RPMI7951 (cell line): Measurements from ENCODE around the gene APLP1. TPM values are rescaled to one million over a fixed set of nuclear protein-coding genes. Genes with fewer than 3 reads are reported as not detected.
"Not testable (repeated sequence)": the region's sequence is repeated elsewhere in the genome, so short reads cannot be mapped to it uniquely, and the experiment has no call there.

Source experiments
- DNase-seq: peaks from one replicate; pipeline ENCODE4 v3.0.0-alpha.2; 2012; ENCODE audit warnings: low read depth
- total RNA-seq: library from RNA; depleted of rRNA; stranded (reverse); fragments of >200 nt; shearing (Covaris generic); gene quantifications from 2 replicates; pipeline ENCODE4 v1.2.3, GENCODE V29; 2014

APLP1 gene
- total RNA-seq, 1 experiment from 2014 or later: 15.3 TPM

GRCh38 chr19:35882114-35882832 is 13.9 kb downstream of the APLP1 start:
- peak; percentile 77 for DNase-seq

- no peak for DNase-seq
Measured at GRCh38 chr19:35883882-35884281, 15.5 kb downstream of the APLP1 start.

- DNase-seq: no peak
Measured at GRCh38 chr19:35885225-35885738, 16.9 kb downstream of the APLP1 start.

GRCh38 chr19:35885904-35886303 is 17.5 kb downstream of the APLP1 start:
- no peak for DNase-seq

- no peak for DNase-seq
Measured at GRCh38 chr19:35887197-35887596, 18.8 kb downstream of the APLP1 start.

GRCh38 chr19:35888398-35888797 is 20.0 kb downstream of the APLP1 start:
- no peak for DNase-seq

- no peak for DNase-seq
Measured at GRCh38 chr19:35889370-35890112, 21.2 kb downstream of the APLP1 start.

- DNase-seq: no peak
Measured at GRCh38 chr19:35890113-35890650, 21.8 kb downstream of the APLP1 start.

GRCh38 chr19:35891819-35892218 is 23.4 kb downstream of the APLP1 start:
- DNase-seq: not testable (repeated sequence)

- DNase-seq: no peak
Measured at GRCh38 chr19:35894342-35894741, 26.0 kb downstream of the APLP1 start.

GRCh38 chr19:35895911-35896642 is 27.7 kb downstream of the APLP1 start:
- no peak for DNase-seq

GRCh38 chr19:35896643-35897040 is 28.3 kb downstream of the APLP1 start:
- DNase-seq: no peak

GRCh38 chr19:35897706-35898451 is 29.5 kb downstream of the APLP1 start:
- DNase-seq: no peak

- DNase-seq: no peak
Measured at GRCh38 chr19:35898499-35898809, 30.1 kb downstream of the APLP1 start.

GRCh38 chr19:35899547-35900214 is 31.3 kb downstream of the APLP1 start:
- DNase-seq: peak; percentile 85

- DNase-seq: peak; percentile 47
Measured at GRCh38 chr19:35901055-35901644, 32.8 kb downstream of the APLP1 start.

- peak; percentile 19 for DNase-seq
Measured at GRCh38 chr19:35901854-35902661, 33.7 kb downstream of the APLP1 start, which contains the start of gene HCST. TSS of gene HCST (plus strand) at chr19:35902529. CDS start at chr19:35902594, 65 bp downstream.

GRCh38 chr19:35902870-35903475 is 34.6 kb downstream of the APLP1 start:
- no peak for DNase-seq

- DNase-seq: peak; percentile 91
Measured at GRCh38 chr19:35903550-35904179, 35.3 kb downstream of the APLP1 start.
